HepG2 (cell line): Measurements from ENCODE around the gene SPATA33. TPM values are rescaled to one million over a fixed set of nuclear protein-coding genes. Genes with fewer than 3 reads are reported as not detected.

Experiments used
- ATF7-NPFF ChIP-seq: sonication (generic); formaldehyde crosslinking; IDR thresholded peaks from 2 replicates; pipeline ENCODE4 v1.8.1; 2023; ENCODE audit warnings: mild to moderate bottlenecking, low read depth, missing genetic modification reagents, moderate library complexity
- CERS6 ChIP-seq: sonication (generic); formaldehyde crosslinking; IDR thresholded peaks from 2 replicates; pipeline ENCODE4 v1.5.0; 2020; ENCODE audit warnings: missing genetic modification reagents
- CTCF ChIP-seq: sonication (generic); formaldehyde crosslinking; IDR thresholded peaks from 2 replicates; pipeline ENCODE4 v1.5.0; 2020; ENCODE audit warnings: mild to moderate bottlenecking, missing genetic modification reagents, moderate library complexity
- GPN1 ChIP-seq: sonication (generic); formaldehyde crosslinking; IDR thresholded peaks from 2 replicates; pipeline ENCODE4 v1.5.1; 2020; ENCODE audit warnings: missing genetic modification reagents, borderline replicate concordance
- MTF2 ChIP-seq: sonication (generic); formaldehyde crosslinking; IDR thresholded peaks from 2 replicates; pipeline ENCODE4 v1.5.0; 2020; ENCODE audit warnings: missing genetic modification reagents, borderline replicate concordance
- MYPOP ChIP-seq: sonication (generic); formaldehyde crosslinking; IDR thresholded peaks from 2 replicates; pipeline ENCODE4 v1.8.1; 2023; ENCODE audit warnings: mild to moderate bottlenecking, moderate library complexity, missing genetic modification reagents
- PITX1 ChIP-seq: sonication (generic); formaldehyde crosslinking; IDR thresholded peaks from 2 replicates; pipeline ENCODE4 v1.5.1; 2020; ENCODE audit warnings: mild to moderate bottlenecking, missing genetic modification reagents
- PLRG1 ChIP-seq: fragments of 450-650 bp; conservative IDR thresholded peaks from 2 replicates; pipeline ENCODE4 v1.6.1; 2016
- THRA ChIP-seq: sonication (generic); formaldehyde crosslinking; IDR thresholded peaks from 2 replicates; pipeline ENCODE4 v1.4.0; 2020; ENCODE audit warnings: missing genetic modification reagents, borderline replicate concordance
- ZBTB34 ChIP-seq: sonication (generic); formaldehyde crosslinking; IDR thresholded peaks from 2 replicates; pipeline ENCODE4 v1.8.0; 2022; ENCODE audit warnings: mild to moderate bottlenecking, missing genetic modification reagents
- ZMYM3 ChIP-seq: sonication (generic); formaldehyde crosslinking; IDR thresholded peaks from 2 replicates; pipeline ENCODE4 v1.5.1; 2020; ENCODE audit warnings: mild to moderate bottlenecking, missing genetic modification reagents
- ZNF17 ChIP-seq: sonication (generic); formaldehyde crosslinking; IDR thresholded peaks from 2 replicates; pipeline ENCODE4 v1.5.0; 2020; ENCODE audit warnings: mild to moderate bottlenecking, missing genetic modification reagents
- polyA plus RNA-seq, 8 experiments: library from polyadenylated mRNA; depleted of rRNA in 3 of 8; stranded (reverse) in 7 of 8; unstranded in 1 of 8; fragments of >200 nt; fragmentation: Illumina TruSeq in 4 of 8; extraction: Trizol in 4 of 8; gene quantifications; 2 replicates each; pipeline versions ENCODE4 v1.2.1 to v1.2.3, GENCODE V29; 2011 to 2016; ENCODE audit warnings: low read depth in 4 of 8, missing spikeins in 1 of 8, mixed read lengths in 1 of 8; ENCODE audit not compliant: insufficient read depth in 1 of 8
- total RNA-seq, 5 experiments: library from RNA; depleted of rRNA; stranded (reverse); fragments of >200 nt; fragmentation: Illumina TruSeq; extraction: Trizol; gene quantifications; 2 replicates each; pipeline ENCODE4 v1.2.3, GENCODE V29; 2016; ENCODE audit warnings: low read depth in 1 of 5

Gene SPATA33
- total and polyA plus RNA-seq, 2 of the 13 experiments (the other 11 are each of a cell fraction or from before 2014, with no cell fraction given) = 5.7 to 11.0 TPM

- no peak for TF ChIP-seq ZBTB34
- 0 out of 2 replicates have a peak, but pooled peaks have one; percentile 63 for TF ChIP-seq MTF2 (CRISPR knock-in tag)
- TF ChIP-seq CERS6 = no peak; the same call in 1 of the 2 replicates
- peak; percentile 75 for TF ChIP-seq CTCF (CRISPR knock-in tag)
- peak; percentile 43; the same call in 1 of the 2 replicates for TF ChIP-seq GPN1 (CRISPR knock-in tag)
- TF ChIP-seq ZNF17 (CRISPR knock-in tag) = no peak
- peak; percentile 49; the same call in 1 of the 2 replicates for TF ChIP-seq ATF7-NPFF (CRISPR knock-in tag)
- peak; percentile 24; the same call in 1 of the 2 replicates for TF ChIP-seq THRA
- TF ChIP-seq MYPOP = peak; percentile 88
- no peak; the same call in 1 of the 2 replicates for TF ChIP-seq PITX1 (CRISPR knock-in tag)
- TF ChIP-seq PLRG1 = no peak
- no peak for TF ChIP-seq ZMYM3 (CRISPR knock-in tag)
Observed at GRCh38 chr16:89700649-89701424, 43.2 kb downstream of the SPATA33 start (continued).
